SK-N-SH treated with all-trans-retinoic acid at 6 μM for 48 hours (cell line): ENCODE data around the gene CCN5.

Source experiments
- ATAC-seq: fragments of 200-7000 bp; cut with Tn5 transposase; 3 replicates; pipeline ENCODE4 v1.9.1; 2020; ENCODE audit warnings: mild to moderate bottlenecking, moderate library complexity
- BACH2 ChIP-seq: fragments of 250-450 bp; sonication (Bioruptor Pico); IDR thresholded peaks from 2 replicates; pipeline ENCODE4 v1.9.0; 2021; ENCODE audit warnings: mild to moderate bottlenecking, borderline replicate concordance
- CSDC2 ChIP-seq: fragments of 250-450 bp; sonication (Bioruptor Pico); IDR thresholded peaks from 2 replicates; pipeline ENCODE4 v1.5.0; 2020; ENCODE audit warnings: mild to moderate bottlenecking, moderate library complexity
- ESRRG ChIP-seq: fragments of 250-450 bp; sonication (Bioruptor Pico); IDR thresholded peaks from 2 replicates; pipeline ENCODE4 v1.6.1; 2021; ENCODE audit warnings: mild to moderate bottlenecking
- GLIS3 ChIP-seq: fragments of 250-450 bp; sonication (Bioruptor Pico); IDR thresholded peaks from 2 replicates; pipeline ENCODE4 v1.5.0; 2020; ENCODE audit warnings: mild to moderate bottlenecking, moderate library complexity
- ISL1 ChIP-seq: fragments of 250-450 bp; sonication (Bioruptor Pico); IDR thresholded peaks from 2 replicates; pipeline ENCODE4 v2.1.2; 2022; ENCODE audit warnings: mild to moderate bottlenecking, moderate library complexity
- PPARA ChIP-seq: fragments of 250-450 bp; sonication (Bioruptor Pico); IDR thresholded peaks from 2 replicates; pipeline ENCODE4 v1.5.0; 2020; ENCODE audit warnings: mild to moderate bottlenecking, borderline replicate concordance
- RARB ChIP-seq: fragments of 250-450 bp; sonication (Bioruptor Pico); IDR thresholded peaks from 2 replicates; pipeline ENCODE4 v1.8.0; 2021; ENCODE audit warnings: mild to moderate bottlenecking, moderate library complexity
- SNAI2 ChIP-seq: fragments of 250-450 bp; sonication (Bioruptor Pico); IDR thresholded peaks from 2 replicates; pipeline ENCODE4 v1.5.0; 2020; ENCODE audit warnings: mild to moderate bottlenecking, moderate library complexity
- TCF4 ChIP-seq: fragments of 250-450 bp; sonication (Bioruptor Pico); IDR thresholded peaks from 2 replicates; pipeline ENCODE4 v1.8.0; 2021; ENCODE audit warnings: mild to moderate bottlenecking, moderate library complexity, borderline replicate concordance
- TOX ChIP-seq: fragments of 250-450 bp; sonication (Bioruptor Pico); IDR thresholded peaks from 2 replicates; pipeline ENCODE4 v1.8.0; 2021; ENCODE audit warnings: mild to moderate bottlenecking, moderate library complexity, borderline replicate concordance
- ZC3H10 ChIP-seq: fragments of 250-450 bp; sonication (Bioruptor Pico); IDR thresholded peaks from 2 replicates; pipeline ENCODE4 v1.5.1; 2021; ENCODE audit warnings: mild to moderate bottlenecking, moderate library complexity
- ZFP3 ChIP-seq: fragments of 250-450 bp; sonication (Bioruptor Pico); IDR thresholded peaks from 2 replicates; pipeline ENCODE4 v1.5.0; 2020; ENCODE audit warnings: mild to moderate bottlenecking, moderate library complexity
- ZNF8 ChIP-seq: fragments of 450-650 bp; formaldehyde crosslinking; IDR thresholded peaks from 2 replicates; pipeline ENCODE4 v1.5.0; 2020; ENCODE audit warnings: mild to moderate bottlenecking, moderate library complexity
- TF ChIP-seq, protein P1 (sequence below): fragments of 250-450 bp; sonication (Bioruptor Pico); IDR thresholded peaks from 2 replicates; pipeline ENCODE4 v1.5.1; 2021; ENCODE audit warnings: mild to moderate bottlenecking, moderate library complexity
- TF ChIP-seq, protein P2 (sequence below): fragments of 250-450 bp; sonication (Bioruptor Pico); IDR thresholded peaks from 2 replicates; pipeline ENCODE4 v1.8.0; 2020; ENCODE audit warnings: mild to moderate bottlenecking, moderate library complexity, borderline replicate concordance
- TF ChIP-seq, protein P3 (sequence below): fragments of 250-450 bp; sonication (Bioruptor Pico); IDR thresholded peaks from 2 replicates; pipeline ENCODE4 v1.8.0; 2021; ENCODE audit warnings: low read depth, mild to moderate bottlenecking, moderate library complexity, borderline replicate concordance

CCN5 gene

DNA sequence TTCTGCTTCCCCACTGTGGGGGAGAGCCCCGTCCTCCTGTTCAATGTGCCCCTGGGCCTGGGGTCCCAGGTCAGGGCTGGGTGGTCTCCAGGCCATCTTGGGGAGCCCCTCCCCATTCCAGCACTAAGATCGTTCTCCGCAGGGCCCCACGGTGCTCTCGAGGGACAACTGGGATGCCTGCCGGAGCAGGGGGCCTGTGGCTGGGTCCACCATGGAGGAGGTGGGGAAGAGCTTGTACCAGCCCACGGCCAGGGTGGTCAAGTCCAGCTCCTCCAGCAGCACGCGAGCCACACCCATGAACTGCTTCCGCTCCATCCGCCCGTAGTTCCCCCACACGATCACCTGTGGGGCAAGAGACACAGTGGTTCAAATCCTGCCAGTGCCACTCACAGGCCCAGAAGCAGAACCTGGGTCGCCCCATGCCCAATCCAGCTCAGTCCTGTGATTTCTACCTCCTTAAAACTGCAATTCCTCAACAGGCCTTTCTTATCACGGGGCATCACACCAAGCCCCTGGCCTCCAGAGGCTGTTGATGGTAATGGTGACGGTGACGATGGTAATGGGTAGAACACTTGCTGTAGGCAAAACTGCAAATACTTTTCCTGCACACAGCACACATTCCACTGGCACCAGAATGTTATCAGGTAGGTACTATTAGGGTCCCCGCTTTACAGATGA is 41.0 kb downstream of the CCN5 start:
- TF ChIP-seq CSDC2 (CRISPR knock-in tag), result no peak
- no peak for TF ChIP-seq BACH2 (CRISPR knock-in tag)
- no peak for TF ChIP-seq GLIS3
- TF ChIP-seq, protein P1, sequence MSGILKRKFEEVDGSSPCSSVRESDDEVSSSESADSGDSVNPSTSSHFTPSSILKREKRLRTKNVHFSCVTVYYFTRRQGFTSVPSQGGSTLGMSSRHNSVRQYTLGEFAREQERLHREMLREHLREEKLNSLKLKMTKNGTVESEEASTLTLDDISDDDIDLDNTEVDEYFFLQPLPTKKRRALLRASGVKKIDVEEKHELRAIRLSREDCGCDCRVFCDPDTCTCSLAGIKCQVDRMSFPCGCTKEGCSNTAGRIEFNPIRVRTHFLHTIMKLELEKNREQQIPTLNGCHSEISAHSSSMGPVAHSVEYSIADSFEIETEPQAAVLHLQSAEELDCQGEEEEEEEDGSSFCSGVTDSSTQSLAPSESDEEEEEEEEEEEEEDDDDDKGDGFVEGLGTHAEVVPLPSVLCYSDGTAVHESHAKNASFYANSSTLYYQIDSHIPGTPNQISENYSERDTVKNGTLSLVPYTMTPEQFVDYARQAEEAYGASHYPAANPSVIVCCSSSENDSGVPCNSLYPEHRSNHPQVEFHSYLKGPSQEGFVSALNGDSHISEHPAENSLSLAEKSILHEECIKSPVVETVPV (CRISPR knock-in tag), result no peak
- no peak for TF ChIP-seq ZNF8
- no peak for TF ChIP-seq ZFP3 (CRISPR knock-in tag)
- TF ChIP-seq, protein P2, sequence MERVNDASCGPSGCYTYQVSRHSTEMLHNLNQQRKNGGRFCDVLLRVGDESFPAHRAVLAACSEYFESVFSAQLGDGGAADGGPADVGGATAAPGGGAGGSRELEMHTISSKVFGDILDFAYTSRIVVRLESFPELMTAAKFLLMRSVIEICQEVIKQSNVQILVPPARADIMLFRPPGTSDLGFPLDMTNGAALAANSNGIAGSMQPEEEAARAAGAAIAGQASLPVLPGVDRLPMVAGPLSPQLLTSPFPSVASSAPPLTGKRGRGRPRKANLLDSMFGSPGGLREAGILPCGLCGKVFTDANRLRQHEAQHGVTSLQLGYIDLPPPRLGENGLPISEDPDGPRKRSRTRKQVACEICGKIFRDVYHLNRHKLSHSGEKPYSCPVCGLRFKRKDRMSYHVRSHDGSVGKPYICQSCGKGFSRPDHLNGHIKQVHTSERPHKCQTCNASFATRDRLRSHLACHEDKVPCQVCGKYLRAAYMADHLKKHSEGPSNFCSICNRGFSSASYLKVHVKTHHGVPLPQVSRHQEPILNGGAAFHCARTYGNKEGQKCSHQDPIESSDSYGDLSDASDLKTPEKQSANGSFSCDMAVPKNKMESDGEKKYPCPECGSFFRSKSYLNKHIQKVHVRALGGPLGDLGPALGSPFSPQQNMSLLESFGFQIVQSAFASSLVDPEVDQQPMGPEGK, result no peak
- no peak for TF ChIP-seq SNAI2
- TF ChIP-seq ESRRG (CRISPR knock-in tag), result no peak
- TF ChIP-seq TCF4 (CRISPR knock-in tag), result no peak
- TF ChIP-seq, protein P3, sequence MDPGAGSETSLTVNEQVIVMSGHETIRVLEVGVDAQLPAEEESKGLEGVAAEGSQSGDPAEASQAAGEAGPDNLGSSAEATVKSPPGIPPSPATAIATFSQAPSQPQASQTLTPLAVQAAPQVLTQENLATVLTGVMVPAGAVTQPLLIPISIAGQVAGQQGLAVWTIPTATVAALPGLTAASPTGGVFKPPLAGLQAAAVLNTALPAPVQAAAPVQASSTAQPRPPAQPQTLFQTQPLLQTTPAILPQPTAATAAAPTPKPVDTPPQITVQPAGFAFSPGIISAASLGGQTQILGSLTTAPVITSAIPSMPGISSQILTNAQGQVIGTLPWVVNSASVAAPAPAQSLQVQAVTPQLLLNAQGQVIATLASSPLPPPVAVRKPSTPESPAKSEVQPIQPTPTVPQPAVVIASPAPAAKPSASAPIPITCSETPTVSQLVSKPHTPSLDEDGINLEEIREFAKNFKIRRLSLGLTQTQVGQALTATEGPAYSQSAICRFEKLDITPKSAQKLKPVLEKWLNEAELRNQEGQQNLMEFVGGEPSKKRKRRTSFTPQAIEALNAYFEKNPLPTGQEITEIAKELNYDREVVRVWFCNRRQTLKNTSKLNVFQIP (CRISPR knock-in tag), result no peak
- ATAC-seq, result no peak

DNA sequence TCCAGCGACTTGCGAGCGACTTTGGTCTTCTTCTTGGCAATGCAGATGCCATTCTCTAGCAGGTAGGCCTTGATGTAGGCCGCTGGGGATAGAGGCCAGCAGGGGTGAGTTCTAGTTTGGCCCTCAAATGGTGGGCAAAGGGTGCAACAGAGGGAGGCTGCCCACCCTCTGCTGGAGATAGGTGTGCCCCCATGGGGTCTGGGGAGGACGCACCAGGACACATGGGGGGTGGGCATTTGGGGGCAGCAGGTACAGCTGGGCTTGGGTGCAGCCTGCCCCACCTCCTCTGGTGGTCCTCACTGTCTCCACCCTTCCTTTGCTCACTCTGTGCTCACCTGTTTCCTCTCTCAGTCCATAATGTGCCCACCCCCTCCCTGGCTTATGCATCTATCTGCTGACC is 41.8 kb downstream of the CCN5 start:
- ATAC-seq, result no peak

DNA sequence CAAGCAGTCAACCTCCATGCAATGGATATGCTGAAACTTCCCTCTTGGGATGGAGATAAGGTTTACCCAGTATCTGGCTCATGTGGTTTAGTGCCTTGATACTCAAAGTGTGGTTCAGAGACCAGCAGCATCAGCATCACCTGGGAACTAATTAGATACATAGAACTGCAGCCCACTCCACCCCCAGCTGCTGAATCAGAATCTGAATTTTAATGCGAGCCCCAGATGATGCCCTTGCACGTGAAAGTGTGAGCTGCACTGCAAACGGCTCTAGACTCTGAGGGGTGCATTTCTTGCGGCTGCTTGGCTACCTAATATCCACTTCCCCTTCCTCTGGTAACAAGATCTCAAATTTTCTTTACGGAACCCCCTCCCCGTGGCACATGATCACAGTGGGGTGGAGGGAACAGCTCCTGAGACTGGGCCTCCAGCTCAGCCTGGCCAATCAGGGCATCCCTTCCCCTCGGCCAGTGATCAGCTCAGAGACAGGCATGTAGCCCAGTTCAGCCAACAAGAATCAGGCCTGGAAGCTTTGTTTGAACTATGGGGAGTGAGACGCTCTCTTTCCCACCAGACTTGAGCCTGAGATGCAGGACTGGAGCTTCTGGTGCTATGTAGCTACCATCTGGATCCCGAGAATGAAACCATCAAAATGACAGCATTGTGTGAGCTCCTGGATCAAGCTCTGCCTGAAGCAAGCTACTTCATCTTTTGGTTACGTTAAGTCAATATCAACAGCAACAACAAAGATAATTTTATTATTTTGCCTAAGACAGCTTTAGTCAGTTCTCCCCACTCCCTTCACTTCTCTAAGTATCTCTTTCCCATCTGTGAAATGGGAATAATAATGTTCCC is 43.3 kb downstream of the CCN5 start:
- TF ChIP-seq PPARA (CRISPR knock-in tag) (no peak), ESRRG (CRISPR knock-in tag) (no peak), BACH2 (CRISPR knock-in tag) (no peak), ZC3H10 (no peak), ISL1 (CRISPR knock-in tag) (no peak)
- no peak for ATAC-seq

More for the DNA sequence above, 41.8 kb downstream of the CCN5 start:
- TF ChIP-seq ZFP3 (CRISPR knock-in tag) (no peak), SNAI2 (no peak), RARB (CRISPR knock-in tag) (no peak)
- TF ChIP-seq, protein P2, result no peak

DNA sequence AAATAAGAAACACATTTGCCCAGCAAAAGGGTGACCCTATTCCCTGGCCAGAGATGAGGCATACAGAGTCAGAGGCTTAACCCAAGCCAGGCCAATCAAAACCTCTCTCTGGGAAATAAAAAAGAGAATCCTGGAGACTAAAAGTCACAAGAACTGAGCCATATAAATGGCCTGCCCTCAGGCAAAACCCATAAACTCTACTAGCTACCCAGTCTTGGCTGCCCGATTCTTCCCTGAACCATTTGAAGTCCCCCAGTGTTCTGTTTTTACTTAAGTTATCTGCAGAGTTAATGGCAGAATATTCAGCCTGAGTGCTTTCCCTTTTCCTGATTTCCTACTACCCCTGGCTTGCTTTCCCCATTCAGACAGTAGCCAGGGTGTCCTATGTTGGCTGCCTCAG is 44.4 kb downstream of the CCN5 start:
- ATAC-seq, result no peak

More for the DNA sequence above, 44.4 kb downstream of the CCN5 start:
- TF ChIP-seq ISL1 (CRISPR knock-in tag), result no peak
- TF ChIP-seq TOX (CRISPR knock-in tag), result no peak
- TF ChIP-seq, protein P1 (CRISPR knock-in tag), result no peak
- TF ChIP-seq, protein P3 (CRISPR knock-in tag), result no peak
- no peak for TF ChIP-seq ZC3H10
- TF ChIP-seq, protein P2, result no peak
- no peak for TF ChIP-seq GLIS3
